Osteoblast (primary cell): Measurements from ENCODE around the gene OR51B2. TPM values are rescaled to one million over a fixed set of nuclear protein-coding genes. Genes with fewer than 3 reads are reported as not detected.
A peak's percentile ranks its signal among the peaks of the same experiment; 100 is the strongest.

ENCODE experiments used
- DNase-seq: peaks from one replicate; pipeline ENCODE4 v3.0.0; 2011; ENCODE audit warnings: low spot score, mixed read lengths; ENCODE audit not compliant: insufficient read length; ENCODE audit errors: missing footprints
- H2AFZ ChIP-seq: 2 replicates; pipeline ENCODE4 v1.6.0; 2011; ENCODE audit warnings: mild to moderate bottlenecking, low read length
- H3K27ac ChIP-seq: 2 replicates; pipeline ENCODE4 v1.5.1; 2011; ENCODE audit warnings: mild to moderate bottlenecking, low read depth, low read length, moderate library complexity
- H3K27me3 ChIP-seq: 2 replicates; pipeline ENCODE4 v1.6.0; 2012; ENCODE audit warnings: mild to moderate bottlenecking, control low read depth, inconsistent platforms, low read length, moderate library complexity; ENCODE audit not compliant: insufficient read depth
- H3K36me3 ChIP-seq: 2 replicates; pipeline ENCODE4 v1.5.1; 2011; ENCODE audit warnings: mild to moderate bottlenecking, low read length, control low read depth, moderate library complexity; ENCODE audit not compliant: insufficient read depth
- H3K4me1 ChIP-seq: 2 replicates; pipeline ENCODE4 v1.5.1; 2011; ENCODE audit warnings: mild to moderate bottlenecking, low read length, control low read depth, moderate library complexity; ENCODE audit not compliant: insufficient read depth
- H3K4me2 ChIP-seq: 2 replicates; pipeline ENCODE4 v1.6.0; 2011; ENCODE audit warnings: mild to moderate bottlenecking, low read length; ENCODE audit not compliant: insufficient read depth
- H3K4me3 ChIP-seq: fragments of 200-600 bp; sonication (generic); 3 replicates; pipeline ENCODE4 v1.5.1; 2012; ENCODE audit warnings: mild to moderate bottlenecking, low read length, inconsistent platforms; ENCODE audit not compliant: insufficient read depth
- H3K79me2 ChIP-seq: 2 replicates; pipeline ENCODE4 v1.6.0; 2012; ENCODE audit warnings: mild to moderate bottlenecking, low read length, control low read depth, inconsistent platforms; ENCODE audit not compliant: insufficient read depth
- H3K9me3 ChIP-seq: 2 replicates; pipeline ENCODE4 v1.5.1; 2011; ENCODE audit warnings: low read depth, low read length, control low read depth
- H4K20me1 ChIP-seq: 2 replicates; pipeline ENCODE4 v1.6.0; 2012; ENCODE audit warnings: mild to moderate bottlenecking, low read length, control low read depth; ENCODE audit not compliant: insufficient read depth
- CTCF ChIP-seq: IDR thresholded peaks from 2 replicates; pipeline ENCODE4 v1.5.1; 2011; ENCODE audit warnings: mild to moderate bottlenecking, low read depth, low read length, moderate library complexity; ENCODE audit errors: extremely low read depth
- total RNA-seq: library from RNA; depleted of rRNA; stranded (reverse); fragments of >200 nt; gene quantifications from 2 replicates; pipeline ENCODE4 v1.2.3, GENCODE V29; 2012

OR51B2 gene
- total RNA-seq, 1 donor = not detected

- Histone ChIP-seq H2AFZ (peak overlapping the region; percentile 8), H4K20me1 (no peaks in the 10 kb centered on the region), H3K36me3 (no peaks in the 10 kb centered on the region), H3K9me3 (no peaks in the 10 kb centered on the region), H3K79me2 (no peaks in the 10 kb centered on the region), H3K27ac (no peak overlapping the region), H3K4me3 (no peak overlapping the region), H3K27me3 (no peaks in the 10 kb centered on the region), H3K4me2 (no peak overlapping the region), H3K4me1 (peaks cover 6% of the 10 kb centered on the region)
- TF ChIP-seq CTCF = no peak
- DNase-seq = no peak
Measured at GRCh38 chr11:5279471-5280090, 44.5 kb downstream of the OR51B2 start.

- Histone ChIP-seq H3K4me1 (peaks cover 6% of the 10 kb centered on the region), H3K36me3 (no peaks in the 10 kb centered on the region), H3K9me3 (no peaks in the 10 kb centered on the region), H3K79me2 (no peaks in the 10 kb centered on the region), H4K20me1 (no peaks in the 10 kb centered on the region), H3K4me3 (no peak overlapping the region), H3K4me2 (no peak overlapping the region), H3K27me3 (no peaks in the 10 kb centered on the region), H3K27ac (no peak overlapping the region), H2AFZ (no peak overlapping the region)
- no peak for DNase-seq
- no peak for TF ChIP-seq CTCF
Measured at GRCh38 chr11:5277807-5278382, 46.2 kb downstream of the OR51B2 start.

- DNase-seq = no peak
- Histone ChIP-seq H2AFZ (no peak overlapping the region), H3K4me1 (peaks cover 6% of the 10 kb centered on the region), H3K36me3 (no peaks in the 10 kb centered on the region), H3K4me2 (no peak overlapping the region), H3K27me3 (no peaks in the 10 kb centered on the region), H3K79me2 (no peaks in the 10 kb centered on the region), H3K9me3 (no peaks in the 10 kb centered on the region), H3K27ac (no peak overlapping the region), H4K20me1 (no peaks in the 10 kb centered on the region), H3K4me3 (no peak overlapping the region)
- TF ChIP-seq CTCF = no peak
Measured at GRCh38 chr11:5276697-5277096, 47.4 kb downstream of the OR51B2 start.

GRCh38 chr11:5275369-5276110, 48.6 kb downstream of the OR51B2 start:
- Histone ChIP-seq H2AFZ (no peak overlapping the region), H3K4me1 (no peaks in the 10 kb centered on the region), H4K20me1 (no peaks in the 10 kb centered on the region), H3K27ac (no peak overlapping the region), H3K4me2 (no peak overlapping the region), H3K27me3 (no peaks in the 10 kb centered on the region), H3K9me3 (no peaks in the 10 kb centered on the region), H3K4me3 (no peak overlapping the region), H3K79me2 (no peaks in the 10 kb centered on the region), H3K36me3 (no peaks in the 10 kb centered on the region)
- TF ChIP-seq CTCF = no peak
- no peak for DNase-seq
